GM18858 (cell line): Measurements from ENCODE around the gene SLC7A4.
"Not testable (repeated sequence)": the region's sequence is repeated elsewhere in the genome, so short reads cannot be mapped to it uniquely, and the experiment has no call there.

Experiments
- ATAC-seq: cut with Tn5 transposase; IDR thresholded peaks from one replicate; pipeline ENCODE4 v1.9.1; 2021; ENCODE audit not compliant: unreplicated experiment

SLC7A4 gene

DNA sequence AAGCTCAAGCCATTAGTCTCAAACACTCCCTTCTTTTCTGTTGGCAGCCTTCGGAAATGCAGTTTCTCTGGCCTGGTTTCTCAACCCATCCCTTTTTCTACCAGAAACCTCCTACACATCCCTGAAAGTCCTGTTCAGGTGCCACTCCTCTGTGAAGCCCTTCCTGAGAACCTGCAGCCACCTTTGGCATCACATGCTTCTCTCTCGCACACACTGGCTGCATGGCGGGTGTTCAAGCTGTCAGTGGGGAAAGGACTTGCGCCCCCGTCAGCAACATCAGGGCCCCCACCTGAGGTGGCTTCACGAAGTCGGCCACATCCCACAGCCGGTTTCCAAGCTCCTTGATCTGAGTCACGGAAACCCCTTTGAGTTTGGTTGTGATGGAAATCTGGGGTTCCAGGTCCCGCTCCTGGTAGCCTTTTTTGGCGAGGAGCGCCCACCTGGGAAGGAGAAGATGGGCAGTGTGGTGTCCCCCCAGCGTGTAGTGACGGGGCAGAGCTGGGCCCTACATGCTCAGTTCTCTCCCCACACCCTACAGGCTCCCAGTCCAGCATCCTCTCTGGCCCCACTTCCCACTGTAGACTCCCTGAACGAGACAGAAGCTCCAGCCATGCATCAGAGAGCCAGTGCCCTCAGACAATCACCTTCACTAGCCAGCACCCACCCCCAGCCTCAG lies 11.6 kb upstream of the SLC7A4 start:
- ATAC-seq = no peak

DNA sequence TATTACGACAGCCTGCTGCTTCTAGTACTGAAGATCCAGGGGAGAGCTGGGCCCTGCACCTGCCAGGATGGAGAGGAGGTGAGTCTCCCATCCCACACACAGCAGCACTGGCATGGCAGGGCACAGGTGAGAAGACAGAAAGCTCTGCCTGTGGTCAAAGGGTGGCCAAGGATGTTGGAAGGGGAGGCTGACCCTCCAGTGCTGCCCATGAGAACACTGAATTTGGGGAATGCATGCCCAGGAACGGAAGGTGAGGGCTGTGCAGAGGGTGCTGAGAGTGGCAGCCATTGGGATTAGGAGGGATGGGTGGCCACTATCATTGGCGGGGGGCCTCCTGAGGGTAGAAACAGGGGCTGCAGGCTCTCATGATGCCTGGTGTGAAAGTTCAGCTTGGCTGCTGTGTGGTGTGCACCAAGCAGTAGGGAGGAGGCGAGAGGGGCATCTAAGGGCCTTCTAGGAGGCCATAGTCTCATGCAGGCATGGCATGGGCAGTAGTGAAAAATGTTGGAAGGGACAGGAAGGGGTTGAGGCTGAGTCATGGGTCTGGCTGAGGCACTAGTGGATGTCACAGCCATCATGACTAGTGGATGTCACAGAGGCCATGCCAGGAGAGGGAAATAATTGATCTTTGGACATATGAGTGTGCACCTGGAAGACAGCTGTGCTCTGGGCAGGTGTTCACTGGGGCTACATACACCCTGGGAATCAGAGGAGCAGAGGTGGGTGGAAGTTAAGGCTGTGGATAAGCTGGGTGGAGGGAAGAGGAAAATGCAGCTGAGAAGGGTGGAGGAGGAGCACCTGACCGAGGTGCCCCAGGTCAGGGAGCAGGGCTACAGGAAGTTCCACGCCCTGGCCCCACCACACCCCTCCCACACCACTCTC lies 10.9 kb upstream of the SLC7A4 start:
- no peak for ATAC-seq

DNA sequence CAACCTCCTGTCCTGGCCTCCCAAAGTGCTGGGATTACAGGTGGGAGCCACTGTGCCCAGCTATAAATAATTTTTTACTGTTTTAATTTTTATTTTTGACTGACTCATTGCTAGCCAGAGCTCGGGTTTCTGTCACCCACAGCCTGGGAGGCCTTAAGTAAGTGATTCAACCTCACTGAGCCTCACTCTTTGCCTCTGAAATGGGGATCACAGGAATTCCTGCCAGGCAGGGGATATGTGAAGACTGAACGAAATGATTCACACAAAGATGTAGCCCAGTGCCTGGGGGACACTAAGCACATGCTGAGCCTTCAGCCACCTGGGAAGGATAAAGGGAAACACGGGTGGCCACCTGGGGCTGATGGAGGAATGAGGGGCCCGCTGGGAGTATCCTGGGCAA lies 9.6 kb upstream of the SLC7A4 start:
- ATAC-seq = no peak

DNA sequence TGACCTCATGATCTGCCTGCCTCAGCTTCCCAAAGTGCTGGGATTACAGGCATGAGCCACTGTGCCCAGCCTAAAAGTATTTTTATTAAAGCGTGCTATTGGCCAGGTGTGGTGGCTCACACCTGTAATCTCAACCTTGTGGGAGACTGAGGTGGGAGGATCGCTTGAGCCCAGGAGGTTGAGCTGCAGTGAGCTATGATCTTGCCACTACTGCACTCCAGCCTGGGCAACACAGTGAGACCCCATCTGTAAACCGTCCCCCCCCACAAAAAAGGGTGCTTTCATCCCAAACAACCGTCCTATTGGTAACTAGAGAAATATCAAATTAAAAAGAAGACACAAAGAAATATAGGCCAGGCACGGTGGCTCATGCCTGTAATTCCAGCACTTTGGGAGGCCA lies 6.8 kb upstream of the SLC7A4 start:
- not testable (repeated sequence) for ATAC-seq

DNA sequence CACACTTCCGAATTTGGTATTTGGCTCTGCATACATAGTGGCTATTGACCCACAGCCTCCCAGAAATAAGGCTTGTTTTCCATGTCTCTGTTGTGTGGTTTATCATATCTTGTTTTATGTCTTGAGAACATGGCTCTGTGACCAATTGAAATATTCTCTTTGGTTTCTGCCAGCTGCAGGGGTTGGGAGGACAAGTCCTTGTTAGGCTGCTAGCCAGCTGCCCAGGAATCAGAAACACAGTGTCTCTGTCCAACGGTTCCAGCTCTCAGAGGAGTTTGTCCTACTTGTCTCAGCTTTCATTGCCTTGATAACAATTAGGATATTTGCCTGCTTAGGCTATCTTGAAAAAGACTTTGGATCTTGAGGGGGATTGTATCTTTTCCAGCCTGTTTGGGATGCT lies 6.0 kb upstream of the SLC7A4 start:
- ATAC-seq = no peak

DNA sequence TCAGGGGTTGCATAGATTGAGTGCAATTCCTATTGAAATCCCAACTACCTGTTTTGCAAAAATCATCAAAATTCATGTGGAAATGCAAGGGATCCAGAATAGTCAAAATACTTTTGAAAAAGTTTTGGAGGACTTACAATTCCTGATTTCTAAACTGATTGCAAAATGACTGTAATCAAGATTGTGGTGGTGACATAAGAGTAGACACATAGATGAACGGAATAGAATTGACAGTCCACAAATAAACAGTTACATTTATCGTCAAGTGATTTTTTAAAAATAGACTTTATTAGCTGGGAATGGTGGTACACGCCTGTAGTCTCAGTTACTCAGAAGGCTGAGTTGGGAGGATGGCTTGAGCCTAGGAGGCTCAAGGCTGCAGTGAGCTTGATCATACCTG lies 2.6 kb upstream of the SLC7A4 start:
- ATAC-seq = no peak

DNA sequence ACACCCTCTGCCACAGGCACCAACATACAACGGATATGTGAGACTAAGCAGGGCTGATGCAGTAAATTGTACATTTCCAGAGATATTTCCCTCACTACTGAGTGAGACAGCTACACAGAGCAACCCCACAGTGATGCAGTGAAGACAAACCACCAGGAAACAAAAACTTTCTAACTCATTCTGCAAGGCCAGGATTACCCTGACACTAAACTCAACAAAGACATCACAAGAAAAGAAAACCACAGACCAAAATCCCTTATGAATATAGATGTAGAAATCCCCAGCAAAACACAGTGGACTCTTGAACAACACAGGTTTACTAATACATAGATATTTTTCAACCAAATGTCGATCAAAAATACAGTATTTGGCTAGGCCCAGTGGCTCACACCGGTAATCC lies 1.5 kb upstream of the SLC7A4 start:
- no peak for ATAC-seq

DNA sequence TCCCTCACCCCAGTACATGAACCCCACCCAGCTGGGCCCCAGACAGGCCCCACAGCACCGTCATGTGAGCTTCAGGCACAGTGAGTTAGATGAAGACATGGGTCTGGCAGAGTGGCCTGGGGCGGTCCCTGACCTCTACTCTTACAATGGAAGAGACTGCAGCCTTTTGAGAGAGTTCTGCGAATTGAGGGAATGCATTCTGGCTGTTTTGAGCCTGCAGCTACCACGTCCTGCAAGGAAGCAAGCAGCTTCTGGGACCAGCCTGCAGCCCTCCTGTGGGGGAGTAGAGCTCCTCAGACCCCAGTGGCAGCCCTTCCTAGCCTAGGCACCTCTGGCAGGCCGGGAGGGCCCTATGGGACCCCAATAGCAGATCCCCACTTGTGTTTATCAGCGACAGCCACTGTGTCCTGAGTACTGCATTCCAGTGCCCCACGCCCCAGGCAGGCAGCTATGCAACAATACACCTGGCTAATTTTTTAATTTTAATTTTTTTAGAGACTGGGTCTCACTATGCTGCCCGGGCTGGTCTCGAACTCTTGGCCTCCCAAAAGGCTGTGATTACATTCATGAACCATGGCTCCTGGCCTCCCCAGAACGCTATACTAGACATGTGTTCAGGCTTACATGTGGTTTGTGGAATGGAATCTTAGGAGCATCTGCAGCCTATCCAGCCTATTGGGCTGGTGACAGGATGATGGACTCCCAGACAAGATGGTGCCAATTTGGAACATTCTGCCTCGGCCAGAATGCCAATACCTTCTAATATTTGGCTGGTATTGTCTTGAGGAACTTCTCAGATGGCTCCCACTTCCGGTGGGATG lies 717 bp upstream of the SLC7A4 start:
- ATAC-seq = no peak

DNA sequence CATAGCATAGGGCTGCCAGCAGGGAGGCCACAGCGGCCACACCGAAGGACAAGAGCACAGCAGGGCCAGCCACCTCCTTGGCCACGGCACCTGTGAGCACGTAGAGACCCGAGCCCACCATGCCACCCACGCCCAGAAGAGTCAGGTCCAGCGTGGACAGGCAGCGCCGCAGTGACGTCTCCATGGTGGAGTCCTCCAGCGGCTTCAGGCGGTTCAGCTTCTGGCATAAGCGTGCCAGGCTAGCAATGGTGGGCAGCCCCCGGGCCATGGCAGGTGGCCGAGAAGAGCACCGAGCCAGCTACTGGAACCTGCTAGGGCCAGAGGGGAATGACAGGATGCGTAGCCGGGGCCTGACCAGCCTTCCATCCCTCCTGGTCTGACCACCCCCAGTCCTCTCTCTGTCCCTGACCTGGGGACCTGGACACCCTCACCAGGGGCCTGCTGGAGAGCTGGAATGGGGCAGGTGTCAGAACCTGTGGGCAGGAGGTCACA lies 770 bp downstream of the SLC7A4 start:
- ATAC-seq = no peak

DNA sequence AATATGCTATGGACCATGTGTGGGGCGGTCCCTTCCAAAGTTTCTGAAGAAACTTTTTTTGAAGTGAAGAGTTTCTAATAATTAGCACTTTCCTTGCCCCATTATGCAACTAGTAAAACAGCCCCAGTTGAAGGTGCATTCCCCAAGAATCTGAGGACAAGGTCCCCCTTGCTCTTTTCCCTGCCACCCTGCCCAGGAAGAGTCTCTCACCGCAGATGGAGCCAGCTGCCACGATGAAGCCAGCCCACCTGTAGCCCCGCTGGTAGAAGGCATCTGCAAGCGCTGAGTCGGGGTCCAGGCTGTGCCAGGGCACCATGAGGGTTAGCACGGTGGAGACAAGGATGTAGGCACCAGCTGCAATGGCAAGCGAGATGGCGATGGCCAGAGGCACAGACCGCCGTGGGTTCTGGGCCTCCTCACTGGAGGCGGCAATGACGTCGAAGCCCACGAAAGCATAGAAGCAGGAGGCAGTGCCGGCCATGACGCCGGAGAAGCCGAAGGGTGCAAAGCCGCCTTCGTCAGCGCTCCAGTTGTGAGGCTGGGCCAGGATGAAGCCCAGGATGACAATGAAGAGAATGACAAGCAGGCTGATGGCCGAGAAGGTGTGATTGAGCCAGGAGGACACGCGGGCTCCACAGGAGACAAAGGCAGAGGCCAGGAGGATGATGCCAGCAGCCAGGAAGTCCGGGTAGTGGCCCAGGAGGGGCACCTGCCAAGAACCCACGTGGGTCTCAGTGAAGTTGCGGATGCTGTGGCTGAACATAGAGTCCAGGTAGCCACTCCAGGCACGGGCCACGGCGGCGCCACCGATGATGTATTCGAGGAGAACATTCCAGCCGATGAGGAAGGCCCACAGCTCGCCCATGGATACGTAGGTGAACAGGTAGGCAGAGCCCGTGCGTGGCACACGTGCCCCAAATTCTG lies 1.5 kb downstream of the SLC7A4 start:
- ATAC-seq = no peak

DNA sequence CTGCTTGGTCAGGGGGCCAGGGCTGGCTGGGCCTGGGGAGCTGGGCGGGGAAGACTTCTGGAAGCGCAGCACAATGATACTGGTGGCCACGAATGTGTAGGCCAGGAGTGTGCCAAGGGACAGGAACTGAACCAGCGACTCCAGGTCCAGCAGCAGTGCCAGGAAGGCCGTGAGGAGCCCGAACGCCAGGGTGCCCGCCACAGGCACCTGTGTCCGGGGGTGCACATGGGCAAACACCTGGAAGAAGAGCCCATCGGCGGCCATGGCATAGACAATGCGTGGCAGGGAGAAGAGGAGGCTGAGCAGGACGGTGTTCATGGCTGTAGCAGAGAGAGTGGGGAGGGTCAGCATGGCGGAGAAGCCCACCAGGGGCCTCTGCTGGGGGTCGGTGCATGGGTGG lies 2.3 kb downstream of the SLC7A4 start:
- no peak for ATAC-seq

DNA sequence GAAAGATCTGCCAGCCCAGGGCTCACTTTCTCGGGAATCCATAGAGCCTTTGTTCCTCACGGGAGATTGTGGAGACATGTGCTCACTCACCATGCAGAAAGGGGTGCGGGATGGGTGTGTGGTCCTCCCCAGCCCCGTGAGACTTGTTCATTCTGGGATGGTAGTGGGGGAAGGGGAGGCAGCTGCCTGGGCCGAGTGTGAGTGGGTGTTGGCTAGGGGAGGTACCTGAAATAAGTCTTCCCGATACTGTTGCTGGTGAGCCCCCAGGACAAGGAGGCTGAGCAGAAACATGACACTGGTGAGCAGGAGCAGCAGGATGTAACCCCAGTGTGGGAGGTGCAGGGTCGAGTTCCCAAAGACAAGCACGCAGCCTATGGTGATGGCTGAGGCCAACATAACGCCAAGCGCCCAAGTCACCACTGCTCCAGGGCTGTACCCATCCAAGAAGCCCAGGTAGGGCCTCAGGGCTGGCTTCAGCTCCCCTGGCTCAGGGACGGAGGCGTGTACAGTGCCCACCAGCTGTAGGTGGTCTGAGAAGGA lies 2.8 kb downstream of the SLC7A4 start:
- no peak for ATAC-seq

DNA sequence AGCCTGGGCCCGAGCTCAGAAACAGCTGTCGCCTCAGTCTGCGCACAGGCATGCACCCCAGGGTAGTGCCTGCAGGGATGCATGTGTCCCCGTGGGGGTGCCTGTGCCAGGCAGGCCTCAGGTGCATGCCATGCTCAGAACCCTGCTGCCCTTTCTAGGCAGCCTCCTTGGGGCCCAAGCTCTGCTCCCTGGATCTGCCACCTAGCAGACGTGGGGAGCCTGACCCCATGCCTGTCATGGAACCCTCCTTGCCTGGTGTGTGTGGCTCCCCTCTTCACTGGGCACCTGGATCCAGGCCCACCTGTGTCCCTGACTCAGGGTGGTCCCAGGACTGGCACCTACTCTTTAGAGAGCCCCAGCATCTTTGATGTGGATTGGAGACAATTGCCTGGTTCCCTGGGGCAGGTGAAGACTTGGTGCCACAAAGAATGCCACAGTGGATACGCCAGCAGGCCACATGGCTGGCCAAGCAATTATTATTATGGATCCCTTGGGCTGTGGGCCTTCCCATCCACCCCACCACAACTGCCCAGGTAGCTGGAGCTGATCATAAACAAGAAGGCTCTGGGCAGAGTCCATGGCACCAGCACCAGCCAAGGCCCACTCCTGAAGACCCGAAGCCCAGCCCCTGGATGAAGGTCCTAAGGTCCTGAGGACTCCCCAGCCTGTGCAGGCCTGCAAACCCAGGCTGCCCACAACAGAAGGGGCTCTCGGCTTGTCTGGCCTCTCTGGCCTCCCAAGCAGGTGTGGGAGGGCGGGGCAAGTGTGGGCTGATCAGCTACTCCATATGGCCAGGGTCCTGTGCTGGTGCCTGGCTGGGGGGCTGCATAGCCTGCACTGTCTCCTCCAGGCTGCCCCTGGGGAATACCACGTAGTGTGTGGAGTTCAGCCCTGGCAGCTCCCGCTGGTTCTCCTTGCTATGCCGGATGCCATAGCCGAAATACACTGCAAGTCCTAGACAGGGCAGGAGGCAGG lies 3.8 kb downstream of the SLC7A4 start:
- no peak for ATAC-seq

DNA sequence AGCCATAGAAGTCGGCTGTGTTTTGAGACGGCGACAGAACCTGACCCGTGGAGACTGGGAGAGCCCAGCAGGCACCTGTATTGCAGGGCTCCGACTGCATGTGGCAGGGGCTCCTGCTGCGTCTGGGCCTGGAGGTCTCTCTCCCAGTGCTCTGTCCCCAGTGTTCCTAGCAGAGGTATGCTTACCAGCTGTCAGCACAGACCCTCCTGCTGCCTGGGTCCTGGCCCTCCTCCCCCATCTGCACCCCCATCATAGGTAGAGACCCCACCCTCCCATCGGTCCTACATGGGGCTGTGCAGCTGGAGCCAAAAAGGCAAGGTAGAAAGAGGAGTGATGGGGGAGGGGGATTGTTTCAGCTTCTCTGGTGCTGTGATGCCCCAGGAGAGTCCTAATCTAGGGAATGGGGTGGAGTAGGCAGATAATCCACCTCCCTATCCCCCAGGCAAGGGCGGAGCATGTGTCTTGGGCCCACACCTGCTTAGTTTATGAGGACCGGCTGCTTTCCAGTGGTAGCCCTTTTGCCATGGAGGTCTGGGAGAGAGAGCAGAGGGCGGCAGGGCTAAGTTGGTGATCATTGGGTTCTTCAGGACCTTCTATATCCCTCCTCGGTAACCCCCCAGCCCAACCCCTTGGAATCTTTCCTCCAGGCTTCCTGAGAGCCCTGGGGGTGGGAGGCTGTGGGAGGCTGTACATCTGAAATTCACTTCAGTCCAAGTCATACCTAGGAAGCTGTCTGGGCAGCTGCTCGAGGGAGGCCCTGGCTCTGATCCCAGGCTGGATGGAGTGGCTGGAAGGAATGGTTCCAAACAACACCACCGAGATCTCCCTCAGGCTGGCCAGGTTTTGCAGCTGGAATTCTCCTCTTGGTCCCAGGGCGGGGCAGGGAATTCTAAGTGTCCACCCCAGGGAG lies 5.3 kb downstream of the SLC7A4 start:
- no peak for ATAC-seq

DNA sequence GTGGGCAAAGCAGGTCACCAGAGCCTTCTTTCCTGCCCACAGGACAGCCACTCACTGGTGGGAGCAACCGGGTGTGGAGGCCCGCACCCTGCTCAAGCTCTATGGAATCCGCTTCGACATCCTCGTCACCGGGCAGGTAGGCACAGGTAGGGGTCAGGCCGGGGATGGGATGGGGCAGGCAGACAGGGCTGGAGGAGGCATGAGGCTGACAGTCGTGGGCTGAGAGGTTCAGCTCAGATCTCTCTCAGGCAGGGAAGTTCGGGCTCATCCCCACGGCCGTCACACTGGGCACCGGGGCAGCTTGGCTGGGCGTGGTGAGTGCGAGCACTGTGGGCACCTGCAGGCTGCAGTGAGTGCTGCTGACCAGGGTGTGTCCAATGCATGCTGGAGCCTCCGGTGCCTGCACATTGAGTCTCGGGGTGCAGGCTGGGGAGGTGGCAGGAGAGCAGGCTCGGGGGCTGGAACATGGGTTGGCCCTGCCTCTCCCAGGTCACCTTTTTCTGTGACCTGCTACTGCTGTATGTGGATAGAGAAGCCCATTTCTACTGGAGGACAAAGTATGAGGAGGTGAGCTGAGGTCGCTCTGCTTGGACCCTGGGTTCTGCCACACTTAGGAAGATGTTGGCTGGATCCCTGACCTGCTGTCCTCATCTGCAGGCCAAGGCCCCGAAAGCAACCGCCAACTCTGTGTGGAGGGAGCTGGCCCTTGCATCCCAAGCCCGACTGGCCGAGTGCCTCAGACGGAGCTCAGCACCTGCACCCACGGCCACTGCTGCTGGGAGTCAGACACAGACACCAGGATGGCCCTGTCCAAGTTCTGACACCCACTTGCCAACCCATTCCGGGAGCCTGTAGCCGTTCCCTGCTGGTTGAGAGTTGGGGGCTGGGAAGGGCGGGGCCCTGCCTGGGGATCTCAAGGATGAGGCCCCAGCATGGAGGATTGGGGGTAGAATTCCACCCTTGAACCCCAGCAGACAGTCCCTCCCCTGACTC lies 6.3 kb downstream of the SLC7A4 start:
- ATAC-seq = no peak

DNA sequence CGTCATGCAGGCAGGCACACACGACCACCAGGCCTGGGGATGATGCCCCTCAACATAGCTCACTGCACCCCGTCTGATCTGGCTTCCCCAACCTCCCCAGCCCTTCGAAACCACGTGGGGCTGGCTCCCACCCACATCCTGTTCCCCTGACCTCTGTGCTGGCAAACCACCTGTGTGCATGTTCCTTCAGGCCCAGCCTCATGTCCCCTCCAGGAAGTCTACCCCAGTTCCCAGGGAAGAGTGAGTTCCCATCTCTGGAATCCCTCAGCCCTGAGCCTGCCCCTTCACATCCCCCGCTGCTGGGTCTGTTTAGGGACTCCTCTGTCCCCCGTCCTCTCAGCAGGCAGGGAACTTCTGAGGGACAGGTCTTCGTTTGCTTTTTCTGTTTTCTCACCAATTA lies 7.1 kb downstream of the SLC7A4 start:
- ATAC-seq = no peak
